ENCODE results near the gene PCID2. TPM values are rescaled to one million over a fixed set of nuclear protein-coding genes. Genes with fewer than 3 reads are reported as not detected.

The PCID2 gene
- polyA plus RNA-seq, 1 of the 3 experiments (the other 2 are of a cell fraction): 69.8 TPM

DNA sequence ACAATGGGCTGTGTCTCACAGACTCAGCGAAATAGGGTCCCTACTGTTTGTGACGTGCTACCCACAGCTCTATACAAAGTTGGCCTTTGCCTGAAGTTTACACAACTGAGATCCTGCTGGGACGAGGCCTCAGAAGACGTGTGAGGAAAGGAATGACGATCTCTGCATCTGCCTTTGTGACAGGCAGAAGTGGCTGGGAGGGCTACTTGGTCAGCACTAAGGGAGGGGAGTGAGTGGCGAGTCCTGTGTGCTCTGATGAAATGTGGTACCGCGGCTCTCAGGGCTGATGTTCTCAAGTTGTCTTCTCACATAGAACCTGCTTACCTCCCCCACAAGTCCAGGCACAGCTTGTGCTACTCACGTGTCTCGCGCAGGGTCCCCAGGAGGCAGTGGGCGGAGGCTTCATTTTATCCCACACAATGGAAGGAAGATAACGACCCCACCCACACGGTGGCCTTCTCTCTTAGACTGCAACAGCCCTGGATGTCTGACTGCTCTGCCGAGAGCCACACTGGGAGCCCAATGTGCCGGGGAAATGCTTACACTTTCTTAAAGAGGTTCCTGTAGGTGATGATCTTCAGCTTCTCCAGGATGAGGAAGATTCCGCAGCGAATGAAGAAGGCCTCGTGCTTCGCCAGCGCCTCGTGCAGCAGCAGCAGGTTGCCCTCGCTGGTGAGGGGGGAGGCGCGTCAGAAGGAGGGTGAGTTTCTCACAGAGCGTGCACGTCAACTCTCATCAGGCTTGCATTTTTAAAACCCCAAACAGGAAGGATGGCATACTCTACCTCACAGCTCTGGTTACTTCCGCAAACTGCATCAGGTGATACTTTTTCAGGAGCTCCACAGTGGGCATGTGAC, 28.9 kb downstream of the PCID2 start:
- peaks cover 31% of the 10 kb centered on the region for H3F3A ChIP-seq (replicated peaks; ENCODE audit: insufficient read depth)
- H3K4me2 ChIP-seq: peak overlapping the region; percentile 66; the same call in 1 of the 2 replicates
- H3K9me2 ChIP-seq: no peaks in the 10 kb centered on the region
- no peaks in the 10 kb centered on the region for H3K27me3 ChIP-seq (ENCODE audit: insufficient read depth)
- TF ChIP-seq MEF2A (IDR thresholded peaks at IDR 0.05; ENCODE audit: borderline replicate concordance, low read depth) (no peak), RCOR1 (IDR thresholded peaks at IDR 0.05; ENCODE audit: low read length) (no peak), ELF1 (IDR thresholded peaks at IDR 0.05) (no peak), MXI1 (IDR thresholded peaks at IDR 0.05; ENCODE audit: low read depth, low read length) (no peak)
- TF ChIP-seq, protein P1, sequence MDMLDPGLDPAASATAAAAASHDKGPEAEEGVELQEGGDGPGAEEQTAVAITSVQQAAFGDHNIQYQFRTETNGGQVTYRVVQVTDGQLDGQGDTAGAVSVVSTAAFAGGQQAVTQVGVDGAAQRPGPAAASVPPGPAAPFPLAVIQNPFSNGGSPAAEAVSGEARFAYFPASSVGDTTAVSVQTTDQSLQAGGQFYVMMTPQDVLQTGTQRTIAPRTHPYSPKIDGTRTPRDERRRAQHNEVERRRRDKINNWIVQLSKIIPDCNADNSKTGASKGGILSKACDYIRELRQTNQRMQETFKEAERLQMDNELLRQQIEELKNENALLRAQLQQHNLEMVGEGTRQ (IDR thresholded peaks at IDR 0.05; ENCODE audit: borderline replicate concordance, low read depth, low read length): no peak
- TF ChIP-seq, protein P2, sequence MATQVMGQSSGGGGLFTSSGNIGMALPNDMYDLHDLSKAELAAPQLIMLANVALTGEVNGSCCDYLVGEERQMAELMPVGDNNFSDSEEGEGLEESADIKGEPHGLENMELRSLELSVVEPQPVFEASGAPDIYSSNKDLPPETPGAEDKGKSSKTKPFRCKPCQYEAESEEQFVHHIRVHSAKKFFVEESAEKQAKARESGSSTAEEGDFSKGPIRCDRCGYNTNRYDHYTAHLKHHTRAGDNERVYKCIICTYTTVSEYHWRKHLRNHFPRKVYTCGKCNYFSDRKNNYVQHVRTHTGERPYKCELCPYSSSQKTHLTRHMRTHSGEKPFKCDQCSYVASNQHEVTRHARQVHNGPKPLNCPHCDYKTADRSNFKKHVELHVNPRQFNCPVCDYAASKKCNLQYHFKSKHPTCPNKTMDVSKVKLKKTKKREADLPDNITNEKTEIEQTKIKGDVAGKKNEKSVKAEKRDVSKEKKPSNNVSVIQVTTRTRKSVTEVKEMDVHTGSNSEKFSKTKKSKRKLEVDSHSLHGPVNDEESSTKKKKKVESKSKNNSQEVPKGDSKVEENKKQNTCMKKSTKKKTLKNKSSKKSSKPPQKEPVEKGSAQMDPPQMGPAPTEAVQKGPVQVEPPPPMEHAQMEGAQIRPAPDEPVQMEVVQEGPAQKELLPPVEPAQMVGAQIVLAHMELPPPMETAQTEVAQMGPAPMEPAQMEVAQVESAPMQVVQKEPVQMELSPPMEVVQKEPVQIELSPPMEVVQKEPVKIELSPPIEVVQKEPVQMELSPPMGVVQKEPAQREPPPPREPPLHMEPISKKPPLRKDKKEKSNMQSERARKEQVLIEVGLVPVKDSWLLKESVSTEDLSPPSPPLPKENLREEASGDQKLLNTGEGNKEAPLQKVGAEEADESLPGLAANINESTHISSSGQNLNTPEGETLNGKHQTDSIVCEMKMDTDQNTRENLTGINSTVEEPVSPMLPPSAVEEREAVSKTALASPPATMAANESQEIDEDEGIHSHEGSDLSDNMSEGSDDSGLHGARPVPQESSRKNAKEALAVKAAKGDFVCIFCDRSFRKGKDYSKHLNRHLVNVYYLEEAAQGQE (IDR thresholded peaks at IDR 0.05; ENCODE audit: low read depth, low read length): no peak
- H3K79me2 ChIP-seq (ENCODE audit: insufficient read depth): peaks cover 24% of the 10 kb centered on the region; the same call in 1 of the 2 replicates
- peaks cover 11 to 18% of the 10 kb centered on the region in 2 experiments; a peak in 3 of 4 replicates for H3K4me1 ChIP-seq (ENCODE audit: control insufficient read depth in 1 of 2, insufficient read depth in 2 of 2, low read depth in 1 of 2, low read length in 1 of 2)
- peak overlapping the region; percentile 73 to 85 for H3K27ac ChIP-seq (ENCODE audit: low read depth in 2 of 2, low read length in 1 of 2)
- H3K9ac ChIP-seq: peak overlapping the region; percentile 45
- peaks cover 76 to 83% of the 10 kb centered on the region in 2 experiments for H3K36me3 ChIP-seq (replicated peaks in 1 of 2; ENCODE audit: control insufficient read depth in 1 of 2, insufficient read depth in 2 of 2, low read length in 1 of 2)
- 94% methylated on average over 27 of the region's 28 CpGs for WGBS (ENCODE audit: low lambda C conversion rate)
- CTCF ChIA-PET: no interaction called here
- no peaks in the 10 kb centered on the region for H3K9me3 ChIP-seq
- H2AFZ ChIP-seq (ENCODE audit: low read depth): no peak overlapping the region
- POLR2A ChIA-PET: no interaction called here
- H4K20me1 ChIP-seq (ENCODE audit: insufficient read depth): no peaks in the 10 kb centered on the region
- no peak for DNase-seq
- no peak overlapping the region for H3K4me3 ChIP-seq (ENCODE audit: low read depth in 2 of 2, low read length in 1 of 2)

DNA sequence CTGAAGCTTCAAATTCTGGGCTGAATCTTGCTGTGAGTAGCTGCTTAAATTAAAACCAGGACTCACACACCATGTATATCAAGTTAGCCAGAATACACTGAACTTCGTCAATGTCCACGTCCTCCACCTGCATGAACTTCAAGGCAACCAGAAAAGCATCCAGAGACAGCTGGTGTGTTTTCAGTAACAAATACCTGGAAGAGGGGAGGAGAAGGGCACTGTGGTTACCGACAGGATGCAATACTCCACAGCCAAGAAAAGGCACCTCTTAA, 29.6 kb downstream of the PCID2 start:
- no peaks in the 10 kb centered on the region for H4K20me1 ChIP-seq (ENCODE audit: insufficient read depth)
- H3K79me2 ChIP-seq (ENCODE audit: insufficient read depth): peaks cover 22% of the 10 kb centered on the region; the same call in 1 of the 2 replicates
- H2AFZ ChIP-seq (ENCODE audit: low read depth): no peak overlapping the region
- peak overlapping the region; percentile 45 for H3K9ac ChIP-seq
- CTCF ChIA-PET: no interaction called here
- TF ChIP-seq SIN3A (IDR thresholded peaks at IDR 0.05; ENCODE audit: borderline replicate concordance, low read depth, low read length): no peak
- peak; percentile 27; the same call in 1 of the 2 replicates for TF ChIP-seq TCF12 (IDR thresholded peaks at IDR 0.05)
- H3K4me3 ChIP-seq (ENCODE audit: low read depth in 2 of 2, low read length in 1 of 2): peak overlapping the region in 1 of 2 experiments; percentile 16; a peak in 1 of 4 replicates
- no peaks in the 10 kb centered on the region for H3K9me3 ChIP-seq
- H3K27ac ChIP-seq (ENCODE audit: low read depth in 2 of 2, low read length in 1 of 2): peak overlapping the region; percentile 73 to 85
- POLR2A ChIA-PET: no interaction called here
- H3F3A ChIP-seq (replicated peaks; ENCODE audit: insufficient read depth): peaks cover 31% of the 10 kb centered on the region
- H3K4me2 ChIP-seq: peak overlapping the region; percentile 66
- WGBS (ENCODE audit: low lambda C conversion rate): 46% methylated on average over 3 of the region's 3 CpGs
- H3K9me2 ChIP-seq: no peaks in the 10 kb centered on the region
- H3K36me3 ChIP-seq (replicated peaks in 1 of 2; ENCODE audit: control insufficient read depth in 1 of 2, insufficient read depth in 2 of 2, low read length in 1 of 2): peaks cover 70 to 75% of the 10 kb centered on the region in 2 experiments
- peaks cover 11 to 18% of the 10 kb centered on the region in 2 experiments; a peak in 3 of 4 replicates for H3K4me1 ChIP-seq (ENCODE audit: control insufficient read depth in 1 of 2, insufficient read depth in 2 of 2, low read depth in 1 of 2, low read length in 1 of 2)
- no peaks in the 10 kb centered on the region for H3K27me3 ChIP-seq (ENCODE audit: insufficient read depth)
- DNase-seq: no peak

Data from SK-N-SH (cell line).